ENCODE results near the gene FIZ1. TPM values are rescaled to one million over a fixed set of nuclear protein-coding genes. Genes with fewer than 3 reads are reported as not detected.

Gene FIZ1
- polyA plus RNA-seq, 1 donor from 2014 or later: 7.4 TPM

DNA sequence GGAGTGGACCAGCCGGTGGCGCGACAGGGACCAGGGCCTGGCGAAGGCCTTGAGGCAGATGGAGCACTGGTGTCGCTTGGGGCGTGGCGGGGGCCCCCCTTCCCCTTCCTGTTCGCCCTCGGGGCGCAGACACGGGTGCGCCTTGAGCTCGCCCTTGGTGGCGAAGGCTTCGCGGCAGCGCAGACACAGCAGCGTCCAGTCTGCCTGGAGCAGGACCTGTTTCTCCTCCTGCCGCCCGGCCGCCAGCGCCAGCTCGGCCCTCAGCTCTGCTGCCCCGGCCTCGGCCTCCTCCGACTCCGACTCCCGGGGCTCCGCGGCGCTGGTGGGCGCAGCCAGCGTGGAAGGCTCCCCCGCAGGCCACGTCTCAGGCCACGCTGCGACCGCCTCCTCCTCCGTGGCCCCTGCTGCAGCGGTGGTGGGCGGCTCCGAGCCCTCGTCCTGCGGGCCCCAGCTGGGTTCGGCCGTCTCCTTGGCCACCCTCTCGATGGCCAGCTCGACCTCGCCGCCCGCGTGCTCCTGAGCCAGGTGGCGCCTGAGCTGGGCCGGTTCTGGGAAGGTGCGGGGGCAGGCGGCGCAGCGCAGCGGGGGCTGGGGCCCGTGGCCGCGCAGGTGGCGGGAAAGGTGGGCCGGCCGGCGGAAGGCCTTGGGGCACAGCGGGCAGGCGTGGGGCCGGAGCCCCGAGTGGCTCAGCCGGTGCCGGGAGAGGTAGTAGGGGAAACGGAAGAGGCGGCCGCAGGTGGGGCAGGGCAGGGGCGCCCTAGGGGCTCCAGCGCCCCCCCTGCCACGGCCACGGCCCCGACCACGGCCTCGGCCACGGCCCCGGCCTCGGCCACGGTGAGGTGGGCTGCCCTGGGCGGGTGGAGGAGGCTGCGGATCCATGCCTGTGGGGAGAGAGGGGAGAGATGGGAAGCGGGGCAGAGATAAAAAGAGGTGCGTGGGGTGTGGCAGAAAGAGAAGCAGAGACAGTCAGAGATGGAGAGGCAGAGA is 20.3 kb downstream of the FIZ1 start:
- H3K27ac ChIP-seq (ENCODE audit: low read length): peak overlapping the region; percentile 81
- H3K79me2 ChIP-seq (replicated peaks; ENCODE audit: insufficient read depth, low read length): peaks cover 21% of the 10 kb centered on the region

DNA sequence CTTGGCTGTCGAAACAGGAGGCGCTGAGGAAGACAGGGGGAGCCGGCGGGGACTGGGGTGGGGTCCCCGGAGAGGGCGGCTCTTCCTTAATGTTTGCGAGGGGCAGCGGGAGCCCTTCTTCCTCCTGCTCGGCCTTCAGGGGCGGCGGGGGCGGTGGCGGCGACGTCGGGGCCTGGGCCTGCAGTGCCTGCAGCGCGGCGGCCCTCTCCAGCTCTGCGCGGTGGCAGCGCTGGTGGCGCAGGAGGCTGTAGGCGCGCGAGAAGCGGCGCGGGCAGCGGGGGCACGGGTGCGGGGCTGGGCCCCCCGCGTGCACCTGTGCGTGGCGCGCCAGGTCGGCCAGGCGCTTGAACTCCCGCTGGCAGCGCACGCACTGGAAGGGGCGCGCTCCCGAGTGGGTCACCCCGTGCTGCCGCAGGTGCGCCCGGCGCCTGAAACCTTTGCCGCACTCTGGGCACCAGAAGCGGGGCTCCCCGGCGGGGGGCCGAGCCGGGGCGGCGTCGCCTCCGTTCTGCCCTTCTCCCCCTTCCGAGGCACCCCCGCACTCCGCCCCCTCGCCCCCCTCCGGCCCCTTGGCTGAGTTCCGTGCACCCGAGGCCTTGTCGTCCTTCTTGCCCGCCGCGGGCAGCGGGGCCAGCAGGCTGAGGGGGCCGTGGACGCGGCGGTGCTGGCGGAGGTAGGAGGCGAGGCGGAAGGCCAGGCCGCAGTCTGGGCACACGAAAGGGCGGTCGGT is 21.1 kb downstream of the FIZ1 start:
- Histone ChIP-seq H3K4me2 (ENCODE audit: low read length) (no peak overlapping the region), H3K9ac (ENCODE audit: low read length) (no peak overlapping the region), H3K79me2 (replicated peaks; ENCODE audit: insufficient read depth, low read length) (peaks cover 21% of the 10 kb centered on the region), H3K27ac (ENCODE audit: low read length) (no peak overlapping the region), H3K4me3 (ENCODE audit: low read length) (no peak overlapping the region), H3K9me2 (ENCODE audit: insufficient read depth, low read length) (no peaks in the 10 kb centered on the region), H3K36me3 (ENCODE audit: insufficient read depth, low read length) (no peaks in the 10 kb centered on the region), H3K27me3 (ENCODE audit: insufficient read depth, low read depth, low read length) (no peaks in the 10 kb centered on the region), H4K20me1 (ENCODE audit: insufficient read depth) (no peaks in the 10 kb centered on the region), H3F3A (ENCODE audit: insufficient read depth, low read length, poor library complexity, severe bottlenecking) (no peaks in the 10 kb centered on the region), H2AFZ (ENCODE audit: low read depth, low read length) (no peak overlapping the region), H3K9me3 (ENCODE audit: low read length) (no peaks in the 10 kb centered on the region)
- TF ChIP-seq, protein P1, sequence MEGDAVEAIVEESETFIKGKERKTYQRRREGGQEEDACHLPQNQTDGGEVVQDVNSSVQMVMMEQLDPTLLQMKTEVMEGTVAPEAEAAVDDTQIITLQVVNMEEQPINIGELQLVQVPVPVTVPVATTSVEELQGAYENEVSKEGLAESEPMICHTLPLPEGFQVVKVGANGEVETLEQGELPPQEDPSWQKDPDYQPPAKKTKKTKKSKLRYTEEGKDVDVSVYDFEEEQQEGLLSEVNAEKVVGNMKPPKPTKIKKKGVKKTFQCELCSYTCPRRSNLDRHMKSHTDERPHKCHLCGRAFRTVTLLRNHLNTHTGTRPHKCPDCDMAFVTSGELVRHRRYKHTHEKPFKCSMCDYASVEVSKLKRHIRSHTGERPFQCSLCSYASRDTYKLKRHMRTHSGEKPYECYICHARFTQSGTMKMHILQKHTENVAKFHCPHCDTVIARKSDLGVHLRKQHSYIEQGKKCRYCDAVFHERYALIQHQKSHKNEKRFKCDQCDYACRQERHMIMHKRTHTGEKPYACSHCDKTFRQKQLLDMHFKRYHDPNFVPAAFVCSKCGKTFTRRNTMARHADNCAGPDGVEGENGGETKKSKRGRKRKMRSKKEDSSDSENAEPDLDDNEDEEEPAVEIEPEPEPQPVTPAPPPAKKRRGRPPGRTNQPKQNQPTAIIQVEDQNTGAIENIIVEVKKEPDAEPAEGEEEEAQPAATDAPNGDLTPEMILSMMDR (IDR thresholded peaks at IDR 0.05; ENCODE audit: poor library complexity, severe bottlenecking): no peak
- TF ChIP-seq MXI1 (conservative IDR thresholded peaks at IDR 0.05; ENCODE audit: poor library complexity, severe bottlenecking) (no peak), SMC3 (conservative IDR thresholded peaks at IDR 0.05; ENCODE audit: poor library complexity) (no peak), POLR2AphosphoS5 (IDR thresholded peaks at IDR 0.05) (no peak), EP300 (conservative IDR thresholded peaks at IDR 0.05; ENCODE audit: poor library complexity, severe bottlenecking) (no peak), RAD21 (conservative IDR thresholded peaks at IDR 0.05) (no peak)
- TF ChIP-seq, protein P2, sequence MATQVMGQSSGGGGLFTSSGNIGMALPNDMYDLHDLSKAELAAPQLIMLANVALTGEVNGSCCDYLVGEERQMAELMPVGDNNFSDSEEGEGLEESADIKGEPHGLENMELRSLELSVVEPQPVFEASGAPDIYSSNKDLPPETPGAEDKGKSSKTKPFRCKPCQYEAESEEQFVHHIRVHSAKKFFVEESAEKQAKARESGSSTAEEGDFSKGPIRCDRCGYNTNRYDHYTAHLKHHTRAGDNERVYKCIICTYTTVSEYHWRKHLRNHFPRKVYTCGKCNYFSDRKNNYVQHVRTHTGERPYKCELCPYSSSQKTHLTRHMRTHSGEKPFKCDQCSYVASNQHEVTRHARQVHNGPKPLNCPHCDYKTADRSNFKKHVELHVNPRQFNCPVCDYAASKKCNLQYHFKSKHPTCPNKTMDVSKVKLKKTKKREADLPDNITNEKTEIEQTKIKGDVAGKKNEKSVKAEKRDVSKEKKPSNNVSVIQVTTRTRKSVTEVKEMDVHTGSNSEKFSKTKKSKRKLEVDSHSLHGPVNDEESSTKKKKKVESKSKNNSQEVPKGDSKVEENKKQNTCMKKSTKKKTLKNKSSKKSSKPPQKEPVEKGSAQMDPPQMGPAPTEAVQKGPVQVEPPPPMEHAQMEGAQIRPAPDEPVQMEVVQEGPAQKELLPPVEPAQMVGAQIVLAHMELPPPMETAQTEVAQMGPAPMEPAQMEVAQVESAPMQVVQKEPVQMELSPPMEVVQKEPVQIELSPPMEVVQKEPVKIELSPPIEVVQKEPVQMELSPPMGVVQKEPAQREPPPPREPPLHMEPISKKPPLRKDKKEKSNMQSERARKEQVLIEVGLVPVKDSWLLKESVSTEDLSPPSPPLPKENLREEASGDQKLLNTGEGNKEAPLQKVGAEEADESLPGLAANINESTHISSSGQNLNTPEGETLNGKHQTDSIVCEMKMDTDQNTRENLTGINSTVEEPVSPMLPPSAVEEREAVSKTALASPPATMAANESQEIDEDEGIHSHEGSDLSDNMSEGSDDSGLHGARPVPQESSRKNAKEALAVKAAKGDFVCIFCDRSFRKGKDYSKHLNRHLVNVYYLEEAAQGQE (IDR thresholded peaks at IDR 0.05; ENCODE audit: borderline replicate concordance): no peak

More for the DNA sequence above, 20.3 kb downstream of the FIZ1 start:
- peak overlapping the region; percentile 94 for H3K4me3 ChIP-seq (ENCODE audit: low read length)
- no peak for TF ChIP-seq EP300 (conservative IDR thresholded peaks at IDR 0.05; ENCODE audit: poor library complexity, severe bottlenecking)
- TF ChIP-seq RAD21 (conservative IDR thresholded peaks at IDR 0.05): no peak
- TF ChIP-seq, protein P2 (IDR thresholded peaks at IDR 0.05; ENCODE audit: borderline replicate concordance): no peak
- TF ChIP-seq, protein P1 (IDR thresholded peaks at IDR 0.05; ENCODE audit: poor library complexity, severe bottlenecking): no peak
- no peak for TF ChIP-seq MXI1 (conservative IDR thresholded peaks at IDR 0.05; ENCODE audit: poor library complexity, severe bottlenecking)
- TF ChIP-seq POLR2AphosphoS5 (IDR thresholded peaks at IDR 0.05): no peak
- no peak for TF ChIP-seq TAF1 (IDR thresholded peaks at IDR 0.05; ENCODE audit: low read depth)
- TF ChIP-seq SMC3 (conservative IDR thresholded peaks at IDR 0.05; ENCODE audit: poor library complexity): no peak
- TF ChIP-seq EZH2 (IDR thresholded peaks at IDR 0.05; ENCODE audit: borderline replicate concordance, insufficient read depth, low read length, poor library complexity, severe bottlenecking): no peak
- no peaks in the 10 kb centered on the region for H3K9me3 ChIP-seq (ENCODE audit: low read length)
- H3K27me3 ChIP-seq (ENCODE audit: insufficient read depth, low read depth, low read length): no peaks in the 10 kb centered on the region
- peak overlapping the region; percentile 98 for H3K9ac ChIP-seq (ENCODE audit: low read length)
- no peaks in the 10 kb centered on the region for H3K9me2 ChIP-seq (ENCODE audit: insufficient read depth, low read length)
- H4K20me1 ChIP-seq (ENCODE audit: insufficient read depth): no peaks in the 10 kb centered on the region
- H2AFZ ChIP-seq (ENCODE audit: low read depth, low read length): no peak overlapping the region
- peak overlapping the region; percentile 99 for H3K4me2 ChIP-seq (ENCODE audit: low read length)
- H3K36me3 ChIP-seq (ENCODE audit: insufficient read depth, low read length): no peaks in the 10 kb centered on the region
- no peaks in the 10 kb centered on the region for H3F3A ChIP-seq (ENCODE audit: insufficient read depth, low read length, poor library complexity, severe bottlenecking)
